Hepatocyte (in vitro differentiated cells): ENCODE measurements around the gene DLL1. TPM values are rescaled to one million over a fixed set of nuclear protein-coding genes. Genes with fewer than 3 reads are reported as not detected.

ENCODE experiments used
- DNase-seq: peaks from one replicate; pipeline ENCODE4 v3.0.0-alpha.2; 2016; ENCODE audit warnings: low spot score
- H2AFZ ChIP-seq: fragments of 200-600 bp; sonication (generic); 2 replicates; pipeline ENCODE4 v1.6.0; 2016; ENCODE audit warnings: antibody characterized with exemption, mild to moderate bottlenecking
- H3K27ac ChIP-seq: fragments of 200-600 bp; sonication (generic); 2 replicates; pipeline ENCODE4 v1.5.1; 2016; ENCODE audit warnings: mild to moderate bottlenecking
- H3K27me3 ChIP-seq: fragments of 200-600 bp; sonication (generic); 2 replicates; pipeline ENCODE4 v1.6.1; 2016
- H3K36me3 ChIP-seq: fragments of 200-600 bp; sonication (generic); replicated peaks from 2 replicates; pipeline ENCODE4 v1.5.1; 2016; ENCODE audit warnings: low read depth; ENCODE audit not compliant: insufficient read depth
- H3K4me1 ChIP-seq: fragments of 200-600 bp; sonication (generic); 2 replicates; pipeline ENCODE4 v1.5.1; 2016; ENCODE audit warnings: mild to moderate bottlenecking, moderate library complexity; ENCODE audit not compliant: insufficient read depth
- H3K4me2 ChIP-seq: fragments of 200-600 bp; sonication (generic); 2 replicates; pipeline ENCODE4 v1.6.0; 2016
- H3K4me3 ChIP-seq: fragments of 200-600 bp; sonication (generic); 2 replicates; pipeline ENCODE4 v1.5.1; 2016; ENCODE audit warnings: mild to moderate bottlenecking
- H3K79me2 ChIP-seq: fragments of 200-600 bp; sonication (generic); 2 replicates; pipeline ENCODE4 v1.6.0; 2017; ENCODE audit warnings: mild to moderate bottlenecking
- H3K9me2 ChIP-seq: fragments of 200-600 bp; sonication (generic); replicated peaks from 2 replicates; pipeline ENCODE4 v1.6.0; 2017; ENCODE audit warnings: mild to moderate bottlenecking; ENCODE audit not compliant: insufficient read depth
- H3K9me3 ChIP-seq: fragments of 200-600 bp; sonication (generic); 2 replicates; pipeline ENCODE4 v1.5.1; 2016; ENCODE audit warnings: low read depth, mild to moderate bottlenecking
- H4K20me1 ChIP-seq: fragments of 200-600 bp; sonication (generic); 2 replicates; pipeline ENCODE4 v1.6.0; 2016; ENCODE audit warnings: mild to moderate bottlenecking; ENCODE audit not compliant: insufficient read depth, poor library complexity, severe bottlenecking
- CTCF ChIP-seq: fragments of 200-600 bp; sonication (generic); IDR thresholded peaks from 2 replicates; pipeline ENCODE4 v1.5.1; 2016; ENCODE audit warnings: antibody characterized with exemption, mild to moderate bottlenecking; ENCODE audit not compliant: poor library complexity
- EZH2 ChIP-seq: fragments of 200-600 bp; sonication (generic); IDR thresholded peaks from 2 replicates; pipeline ENCODE4 v1.6.1; 2016; ENCODE audit warnings: antibody characterized with exemption, mild to moderate bottlenecking, borderline replicate concordance
- EZH2phosphoT487 ChIP-seq: fragments of 200-600 bp; sonication (generic); IDR thresholded peaks from one replicate; pipeline ENCODE4 v1.6.1; 2018; ENCODE audit warnings: antibody characterized with exemption, mild to moderate bottlenecking, low read depth, moderate library complexity; ENCODE audit not compliant: unreplicated experiment, severe bottlenecking
- WGBS: methylation state at CpG from one replicate; pipeline ENCODE4 v1.1.6; 2016; ENCODE audit warnings: low lambda C conversion rate; ENCODE audit errors: missing lambda C conversion rate; 5-methylcytosine and 5-hydroxymethylcytosine counted together
- polyA plus RNA-seq: library from polyadenylated mRNA; unstranded; fragments of >200 nt; fragmentation: Nextera tagmentation; extraction: Ambion mirVana; gene quantifications from 2 replicates; pipeline ENCODE4 v1.2.1, GENCODE V29; 2016
- total RNA-seq: library from RNA; depleted of rRNA; stranded (reverse); fragments of >200 nt; gene quantifications from 2 replicates; pipeline ENCODE4 v1.2.3, GENCODE V29; 2014

The DLL1 gene
- total and polyA plus RNA-seq, 2 experiments from 2014 or later = 3.1 to 3.3 TPM

DNA sequence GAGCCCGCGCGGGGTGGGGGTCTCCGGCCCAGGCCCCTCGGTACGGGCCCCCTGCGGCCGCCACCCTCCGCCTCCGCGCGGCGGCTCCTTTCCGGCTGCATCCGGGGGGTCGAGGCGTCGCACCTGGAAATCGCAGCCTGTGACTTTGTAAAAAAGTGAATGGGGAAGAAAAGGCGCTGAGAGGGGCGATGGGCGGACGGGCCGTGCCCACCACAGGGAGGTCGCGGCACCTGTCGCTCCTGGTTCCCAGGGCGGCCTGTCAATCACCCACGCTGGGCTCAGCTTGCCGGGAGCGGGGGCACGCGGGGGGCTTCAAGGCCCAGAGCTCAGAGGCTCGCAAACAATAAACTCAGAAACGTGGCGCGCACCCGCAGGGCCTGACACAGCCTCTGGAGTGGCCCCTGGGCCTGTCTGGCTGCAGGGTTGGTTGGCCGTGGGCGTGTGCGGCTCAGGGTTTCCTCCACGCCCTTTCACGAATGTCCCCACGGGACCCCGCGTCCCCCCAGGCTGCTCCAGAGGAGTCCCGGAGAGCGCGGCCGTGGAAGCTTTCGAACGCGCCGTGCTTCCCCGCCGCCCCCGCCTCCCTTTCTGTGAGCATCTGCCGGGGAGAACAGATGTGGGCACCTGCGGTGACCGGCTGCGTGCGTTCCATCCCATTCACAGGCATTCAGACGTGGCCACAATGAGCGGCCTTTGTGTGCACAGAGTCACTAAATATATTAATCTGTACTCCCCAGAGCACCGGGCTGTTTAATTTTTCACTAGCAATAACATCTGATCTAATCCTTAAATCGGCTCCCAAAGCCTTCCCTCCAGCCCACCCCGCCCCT, 6.1 kb upstream of the DLL1 start:
- H3K9me2 ChIP-seq = no peaks in the 10 kb centered on the region
- no peak overlapping the region for H3K4me3 ChIP-seq
- TF ChIP-seq EZH2 (peak; percentile 50), CTCF (no peak)
- no peaks in the 10 kb centered on the region for H4K20me1 ChIP-seq
- no peaks in the 10 kb centered on the region for H3K79me2 ChIP-seq
- peak overlapping the region; percentile 100 for H3K4me2 ChIP-seq
- no peak for DNase-seq
- H2AFZ ChIP-seq = no peak overlapping the region
- H3K9me3 ChIP-seq = no peaks in the 10 kb centered on the region
- WGBS = 4% methylated on average over 48 of the region's 67 CpGs
- no peak overlapping the region for H3K27ac ChIP-seq
- peaks cover 32% of the 10 kb centered on the region for H3K4me1 ChIP-seq
- peaks cover 79% of the 10 kb centered on the region for H3K27me3 ChIP-seq
- no peaks in the 10 kb centered on the region for H3K36me3 ChIP-seq

DNA sequence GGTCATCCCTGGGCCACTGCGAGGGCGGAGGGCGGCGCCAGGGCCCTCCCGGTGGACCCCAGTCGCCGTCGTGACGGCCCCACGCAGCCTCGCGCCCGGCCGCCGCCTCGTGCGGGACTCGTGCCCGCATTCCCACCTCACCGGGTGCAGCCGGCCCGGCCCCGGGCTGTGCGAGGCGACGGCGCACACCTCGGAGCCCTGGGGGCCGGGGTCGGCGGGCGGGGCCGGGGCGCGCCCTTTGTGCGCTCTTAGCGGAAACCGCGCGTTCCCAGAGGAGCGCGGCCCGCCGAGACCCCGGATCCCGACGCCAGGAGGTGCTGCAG, 5.5 kb upstream of the DLL1 start:
- Histone ChIP-seq H3K4me2 (peak overlapping the region; percentile 100), H2AFZ (no peak overlapping the region), H3K9me2 (no peaks in the 10 kb centered on the region), H3K79me2 (no peaks in the 10 kb centered on the region), H4K20me1 (no peaks in the 10 kb centered on the region), H3K4me3 (no peak overlapping the region), H3K27me3 (peaks cover 84% of the 10 kb centered on the region), H3K9me3 (no peaks in the 10 kb centered on the region), H3K36me3 (no peaks in the 10 kb centered on the region), H3K4me1 (peaks cover 37% of the 10 kb centered on the region), H3K27ac (no peak overlapping the region)
- WGBS = 5% methylated on average over 25 of the region's 47 CpGs
- no peak for DNase-seq
- TF ChIP-seq EZH2phosphoT487 = peak; percentile 38
- TF ChIP-seq EZH2 = no peak
- no peak for TF ChIP-seq CTCF

DNA sequence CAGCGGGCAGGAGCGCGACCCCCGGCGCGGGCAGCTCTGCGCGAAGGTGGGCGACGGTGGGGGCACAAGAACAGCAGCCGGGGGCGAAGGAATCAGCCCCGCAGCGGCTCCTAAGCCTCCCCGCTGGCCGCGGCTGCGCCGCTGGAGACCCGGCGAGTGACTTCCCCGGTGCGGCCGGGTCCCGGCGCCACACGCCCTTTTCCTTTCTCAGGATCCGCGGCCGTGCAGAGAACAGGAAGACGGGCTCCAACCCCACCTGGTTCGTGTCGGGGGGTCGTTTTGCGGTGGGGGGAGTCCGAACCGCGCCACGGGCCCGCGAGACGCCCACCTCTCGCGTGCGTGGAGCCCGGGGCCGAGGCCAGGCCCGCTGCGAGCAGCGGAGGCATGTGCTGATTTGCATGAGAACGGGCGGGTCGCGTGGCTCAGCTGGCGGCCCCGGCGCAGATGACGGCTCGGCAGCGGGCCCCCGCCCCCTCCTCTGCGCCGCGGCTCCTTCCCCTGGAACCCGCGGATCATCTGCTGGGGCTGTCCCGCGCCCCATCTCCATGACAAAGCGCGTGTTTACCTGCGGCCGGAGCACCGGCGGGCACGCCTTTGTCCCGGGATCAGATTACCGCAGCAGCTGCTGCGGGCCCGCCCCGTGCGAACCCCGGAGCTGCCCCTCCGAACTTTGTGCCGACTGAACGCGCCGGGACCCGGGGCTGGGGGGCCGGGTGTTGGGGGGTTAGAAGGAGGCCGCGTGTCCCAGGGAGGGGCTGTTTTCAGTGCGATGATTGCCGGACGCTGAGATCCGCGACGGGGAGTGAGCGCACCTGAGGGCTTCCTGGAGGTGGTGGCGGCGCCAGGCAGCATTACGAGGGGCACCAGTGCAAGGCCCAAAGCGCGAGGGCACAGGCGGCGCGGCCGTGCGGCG, 4.9 kb upstream of the DLL1 start:
- peak; percentile 63 for DNase-seq
- TF ChIP-seq EZH2 (peak; percentile 93), EZH2phosphoT487 (peak; percentile 72), CTCF (no peak)
- H3K4me2 ChIP-seq = peak overlapping the region; percentile 100
- H3K9me2 ChIP-seq = no peaks in the 10 kb centered on the region
- H3K9me3 ChIP-seq = no peaks in the 10 kb centered on the region
- peaks cover 88% of the 10 kb centered on the region for H3K27me3 ChIP-seq
- no peak overlapping the region for H3K27ac ChIP-seq
- WGBS = 2% methylated on average over 61 of the region's 109 CpGs
- H4K20me1 ChIP-seq = no peaks in the 10 kb centered on the region
- no peaks in the 10 kb centered on the region for H3K79me2 ChIP-seq
- peak overlapping the region; percentile 95 for H2AFZ ChIP-seq
- peaks cover 41% of the 10 kb centered on the region for H3K4me1 ChIP-seq
- H3K4me3 ChIP-seq = peak overlapping the region; percentile 72
- H3K36me3 ChIP-seq = no peaks in the 10 kb centered on the region
